H1 (cell line): ENCODE data around the gene ENO3. TPM values are rescaled to one million over a fixed set of nuclear protein-coding genes. Genes with fewer than 3 reads are reported as not detected.

ENCODE experiments used
- CTCF ChIA-PET: fragments of 300-600 bp; sonication (Branson Sonifier 250); formaldehyde crosslinking; loops from one replicate; lab custom pipeline; 2021; ENCODE audit not compliant: partially characterized antibody; lab: Charles Lee
- POLR2A ChIA-PET: fragments of 300-600 bp; sonication (Branson Sonifier 250); formaldehyde crosslinking; loops from one replicate; lab custom pipeline; 2021; ENCODE audit warnings: inconsistent platforms; ENCODE audit not compliant: partially characterized antibody; lab: Charles Lee
- DNase-seq, 2 experiments: peaks; one replicate each; pipeline versions ENCODE4 v3.0.0 to v3.0.0-alpha.2; 2010 to 2022; ENCODE audit warnings: low spot score in 2 of 2, low read depth in 1 of 2, mixed read lengths in 1 of 2
- FAIRE-seq: peaks from 2 replicates; lab custom pipeline; 2011; peaks lifted over from hg19 to GRCh38; lab: Jason Lieb, UNC
- H2AFZ ChIP-seq: 2 replicates; pipeline ENCODE4 v1.8.1; 2012; ENCODE audit warnings: low read length, inconsistent platforms
- H2AK5ac ChIP-seq: 2 replicates; pipeline ENCODE4 v1.6.1; 2013; ENCODE audit warnings: low read depth, low read length
- H2BK120ac ChIP-seq: replicated peaks from 2 replicates; pipeline ENCODE3; 2013; ENCODE audit warnings: low read depth, low read length, inconsistent platforms
- H2BK12ac ChIP-seq: 2 replicates; pipeline ENCODE4 v1.6.1; 2013; ENCODE audit warnings: low read depth, low read length
- H2BK15ac ChIP-seq: 2 replicates; pipeline ENCODE4 v1.6.1; 2013; ENCODE audit warnings: low read length
- H2BK20ac ChIP-seq: 2 replicates; pipeline ENCODE4 v1.6.1; 2013; ENCODE audit warnings: low read length
- H2BK5ac ChIP-seq: 2 replicates; pipeline ENCODE4 v1.6.1; 2013; ENCODE audit warnings: low read depth, low read length
- H3K14ac ChIP-seq: 2 replicates; pipeline ENCODE4 v1.6.1; 2013; ENCODE audit warnings: inconsistent platforms; ENCODE audit not compliant: insufficient read length
- H3K18ac ChIP-seq: 2 replicates; pipeline ENCODE4 v1.6.1; 2013; ENCODE audit warnings: low read length; ENCODE audit errors: extremely low read depth
- H3K23ac ChIP-seq: 2 replicates; pipeline ENCODE4 v1.6.1; 2013; ENCODE audit warnings: inconsistent platforms; ENCODE audit not compliant: insufficient read length
- H3K23me2 ChIP-seq: 2 replicates; pipeline ENCODE4 v1.6.1; 2013; ENCODE audit warnings: low read depth, low read length
- H3K27ac ChIP-seq: 2 replicates; pipeline ENCODE4 v1.6.1; 2011; ENCODE audit warnings: low read depth, low read length, inconsistent platforms
- H3K27me3 ChIP-seq, 4 experiments: replicated peaks in 1 of 4; 1 replicate in 1 of 4; 2 replicates in 3 of 4; pipeline versions ENCODE4 v1.6.1 to v1.8.1; 2011 to 2013; ENCODE audit warnings: low read length in 3 of 4, mild to moderate bottlenecking in 3 of 4, inconsistent platforms in 2 of 4, mixed read lengths in 2 of 4, moderate library complexity in 1 of 4; ENCODE audit not compliant: control insufficient read depth in 3 of 4, insufficient read depth in 3 of 4; ENCODE audit errors: extremely low read depth in 1 of 4
- H3K36me3 ChIP-seq, 4 experiments: 2 replicates each; pipeline versions ENCODE4 v1.6.1 to v1.8.1; 2011 to 2013; ENCODE audit warnings: mild to moderate bottlenecking in 4 of 4, low read length in 3 of 4, moderate library complexity in 2 of 4, control low read depth in 1 of 4, inconsistent platforms in 1 of 4; ENCODE audit not compliant: insufficient read depth in 4 of 4, control insufficient read depth in 2 of 4
- H3K4ac ChIP-seq: replicated peaks from 2 replicates; pipeline ENCODE3; 2013; ENCODE audit warnings: low read length, low read depth, mixed read lengths, inconsistent platforms; ENCODE audit not compliant: insufficient read length
- H3K4me1 ChIP-seq, 4 experiments: replicated peaks in 1 of 4; 1 replicate in 1 of 4; 2 replicates in 3 of 4; pipeline versions ENCODE4 v1.6.1 to v1.8.1; 2011 to 2013; ENCODE audit warnings: low read length in 3 of 4, inconsistent platforms in 2 of 4, mixed read lengths in 1 of 4; ENCODE audit not compliant: insufficient read depth in 4 of 4, control insufficient read depth in 3 of 4
- H3K4me2 ChIP-seq, 2 experiments: 2 replicates each; pipeline versions ENCODE4 v1.6.1 to v1.8.1; 2011 to 2013; ENCODE audit warnings: low read depth in 2 of 2, low read length in 2 of 2, control low read depth in 1 of 2, inconsistent platforms in 1 of 2, mild to moderate bottlenecking in 1 of 2; ENCODE audit not compliant: insufficient read depth in 1 of 2
- H3K4me3 ChIP-seq, 4 experiments: fragments of 200-600, 300-600 bp in 1 of 4; sonication (generic), shearing (Covaris generic), sonication (Bioruptor Twin) in 1 of 4; 2 replicates each; pipeline versions ENCODE4 v1.5.1 to v1.8.1; 2011 to 2016; ENCODE audit warnings: low read length in 4 of 4, low read depth in 3 of 4, control low read depth in 2 of 4, inconsistent platforms in 2 of 4, mild to moderate bottlenecking in 2 of 4, mixed read lengths in 1 of 4, moderate library complexity in 1 of 4; ENCODE audit not compliant: insufficient read depth in 2 of 4; ENCODE audit errors: extremely low read depth in 1 of 4
- H3K56ac ChIP-seq: replicated peaks from 2 replicates; pipeline ENCODE3; 2013; ENCODE audit warnings: low read depth, mild to moderate bottlenecking, mixed read lengths, low read length, inconsistent platforms; ENCODE audit not compliant: insufficient read length
- H3K79me1 ChIP-seq: 2 replicates; pipeline ENCODE4 v1.6.1; 2013; ENCODE audit warnings: low read depth, low read length, control low read depth
- H3K79me2 ChIP-seq, 2 experiments: 2 replicates each; pipeline versions ENCODE4 v1.6.1 to v1.8.1; 2012 to 2013; ENCODE audit warnings: low read length in 2 of 2, mild to moderate bottlenecking in 2 of 2, inconsistent platforms in 1 of 2; ENCODE audit not compliant: insufficient read depth in 2 of 2, control insufficient read depth in 1 of 2
- H3K9ac ChIP-seq, 4 experiments: replicated peaks in 1 of 4; 1 replicate in 1 of 4; 2 replicates in 3 of 4; pipeline versions ENCODE4 v1.6.1 to v1.8.1; 2011 to 2013; ENCODE audit warnings: low read depth in 3 of 4, low read length in 3 of 4, control low read depth in 2 of 4, mild to moderate bottlenecking in 2 of 4, moderate library complexity in 2 of 4, inconsistent platforms in 1 of 4; ENCODE audit errors: extremely low read depth in 1 of 4
- H3K9me3 ChIP-seq, 2 experiments: 2 replicates each; pipeline versions ENCODE4 v1.6.1 to v1.8.1; 2012 to 2013; ENCODE audit warnings: mild to moderate bottlenecking in 2 of 2, moderate library complexity in 2 of 2, control low read depth in 1 of 2, inconsistent platforms in 1 of 2, low read depth in 1 of 2, low read length in 1 of 2, mixed read lengths in 1 of 2; ENCODE audit not compliant: insufficient read depth in 2 of 2
- H4K20me1 ChIP-seq, 2 experiments: replicated peaks in 1 of 2; 2 replicates each; pipeline versions ENCODE3 to v1.8.1; 2011 to 2013; ENCODE audit warnings: inconsistent platforms in 2 of 2, low read length in 2 of 2, mild to moderate bottlenecking in 1 of 2; ENCODE audit not compliant: insufficient read depth in 2 of 2, control insufficient read depth in 1 of 2
- H4K5ac ChIP-seq: 2 replicates; pipeline ENCODE4 v1.6.1; 2013; ENCODE audit warnings: low read length, low read depth, mixed read lengths, inconsistent platforms; ENCODE audit not compliant: insufficient read length
- H4K8ac ChIP-seq: 2 replicates; pipeline ENCODE4 v1.8.0; 2013; ENCODE audit warnings: mild to moderate bottlenecking, moderate library complexity, low read length, inconsistent platforms; ENCODE audit not compliant: insufficient read depth; ENCODE audit errors: extremely low read depth
- H4K91ac ChIP-seq: replicated peaks from 2 replicates; pipeline ENCODE3; 2013; ENCODE audit warnings: low read length, mixed read lengths, inconsistent platforms; ENCODE audit not compliant: insufficient read length
- ATF2 ChIP-seq: IDR thresholded peaks from 2 replicates; pipeline ENCODE4 v1.6.1; 2012; ENCODE audit warnings: low read length, inconsistent platforms
- CBX8 ChIP-seq: fragments of 300-800, 300-1000 bp; sonication (generic); IDR thresholded peaks from 2 replicates; pipeline ENCODE4 v1.7.1; 2016; ENCODE audit warnings: low read depth, low read length, borderline replicate concordance
- GABPA ChIP-seq: IDR thresholded peaks from 2 replicates; pipeline ENCODE4 v1.6.1; 2011; ENCODE audit warnings: mild to moderate bottlenecking, low read length, moderate library complexity, borderline replicate concordance; ENCODE audit not compliant: insufficient read depth
- JUND ChIP-seq: IDR thresholded peaks from 2 replicates; pipeline ENCODE4 v1.6.1; 2011; ENCODE audit warnings: mild to moderate bottlenecking, improper control_type of control experiment, low read length
- KDM5A ChIP-seq: fragments of 200-600 bp; IDR thresholded peaks from 2 replicates; pipeline ENCODE4 v1.7.1; 2012; ENCODE audit warnings: mild to moderate bottlenecking, low read length, inconsistent platforms, mixed read lengths
- MAFK ChIP-seq: IDR thresholded peaks from 2 replicates; pipeline ENCODE4 v1.6.1; 2012; ENCODE audit warnings: low read depth, mild to moderate bottlenecking, improper control_type of control experiment, low read length
- PHF8 ChIP-seq: fragments of 200-600 bp; sonication (generic); conservative IDR thresholded peaks from 2 replicates; pipeline ENCODE4 v1.7.1; 2012; ENCODE audit warnings: low read depth, mild to moderate bottlenecking, inconsistent platforms, low read length, moderate library complexity
- RAD21 ChIP-seq, 2 experiments: IDR thresholded peaks in 1 of 2; conservative IDR thresholded peaks in 1 of 2; 2 replicates each; pipeline ENCODE4 v1.6.1; 2011; ENCODE audit warnings: low read depth in 2 of 2, low read length in 2 of 2, improper control_type of control experiment in 1 of 2, inconsistent platforms in 1 of 2, mild to moderate bottlenecking in 1 of 2, moderate library complexity in 1 of 2
- SIX5 ChIP-seq: IDR thresholded peaks from 2 replicates; pipeline ENCODE4 v1.6.1; 2011; ENCODE audit warnings: mild to moderate bottlenecking, low read depth, low read length
- SP1 ChIP-seq: IDR thresholded peaks from 2 replicates; pipeline ENCODE4 v1.6.1; 2011; ENCODE audit warnings: low read depth, low read length
- SUZ12 ChIP-seq: fragments of 200-600 bp; sonication (generic); IDR thresholded peaks from 2 replicates; pipeline ENCODE4 v1.6.1; 2012; ENCODE audit warnings: mild to moderate bottlenecking, inconsistent platforms, low read length, moderate library complexity, mixed read lengths
- ZNF274 ChIP-seq: IDR thresholded peaks from 2 replicates; pipeline ENCODE4 v1.7.0; 2012; ENCODE audit warnings: low read length, borderline replicate concordance; ENCODE audit errors: extremely low read depth
- WGBS, 2 experiments: shearing (Covaris generic) in 1 of 2; methylation state at CpG; one replicate each; pipeline versions ENCODE4 v1.1.6 to v1.1.7; 2013 to 2015; ENCODE audit warnings: low lambda C conversion rate in 2 of 2, mixed read lengths in 2 of 2, inconsistent platforms in 1 of 2, low coverage in 1 of 2, missing lambda C conversion rate in 1 of 2; ENCODE audit not compliant: insufficient replicate concordance in 2 of 2, insufficient coverage in 1 of 2, insufficient read length in 1 of 2; ENCODE audit errors: extremely low coverage in 1 of 2, missing lambda C conversion rate in 1 of 2; 5-methylcytosine and 5-hydroxymethylcytosine counted together
- polyA plus RNA-seq, 7 experiments: library from polyadenylated mRNA; depleted of rRNA in 3 of 7; stranded (reverse) in 5 of 7; unstranded in 2 of 7; fragments of >200 nt in 5 of 7; fragments of 200-250 nt in 2 of 7; gene quantifications; 1 replicate in 5 of 7; 2 replicates in 1 of 7; 4 replicates in 1 of 7; pipeline versions ENCODE4 v1.2.1 to v1.2.3, GENCODE V29; 2011 to 2013; ENCODE audit warnings: missing spikeins in 2 of 7, mixed read lengths in 2 of 7
- total RNA-seq: library from RNA; stranded (reverse); fragmentation: NEBNext Ultra II Directional; extraction: Animal tissue kit (Norgen Biotek cat#: 25700); gene quantifications from 2 replicates; pipeline ENCODE4 v1.2.1, GENCODE V29; 2021

ENO3 gene
- total and polyA plus RNA-seq, 2 of the 8 experiments (the other 6 are each of a cell fraction or from before 2014, with no cell fraction given), result 25.0 to 25.7 TPM

- no peak overlapping the region for H3K56ac ChIP-seq
- peaks cover 1 to 50% of the 10 kb centered on the region in 2 experiments for H3K79me2 ChIP-seq
- H4K20me1 ChIP-seq, result peaks cover 6 to 16% of the 10 kb centered on the region in 2 experiments
- no peak overlapping the region for H2BK120ac ChIP-seq
- H2AFZ ChIP-seq, result no peak overlapping the region
- H3K36me3 ChIP-seq, result peaks cover 21 to 48% (median 34%) of the 10 kb centered on the region in 4 experiments
- no peak overlapping the region for H3K27ac ChIP-seq
- peaks cover 9% of the 10 kb centered on the region for H3K79me1 ChIP-seq
- FAIRE-seq (no peak), DNase-seq (no peak)
- H2BK15ac ChIP-seq, result no peak overlapping the region
- H3K23ac ChIP-seq, result no peak overlapping the region
- 0 out of 2 replicates have a peak overlapping the region, but pooled peaks have one; percentile 97 for H2BK5ac ChIP-seq
- peak overlapping the region; percentile 93 to 96 for H3K4me2 ChIP-seq
- peak overlapping the region; percentile 28; the same call in 1 of the 2 replicates for H2AK5ac ChIP-seq
- no peak overlapping the region for H3K4ac ChIP-seq
- H3K23me2 ChIP-seq, result peaks cover 19% of the 10 kb centered on the region
- no peaks in the 10 kb centered on the region for H3K9me3 ChIP-seq
- H3K4me3 ChIP-seq, result peak overlapping the region; percentile 85 to 94 (median 90)
- POLR2A ChIA-PET, result interaction anchor here (1.7 to 27.4 kb wide), 4 partner anchors 8 to 46 kb away, joined by 4 to 987 read pairs (median 30); partner anchors contain the start of genes C17orf107, CAMTA2, CHRNE and ENO3
- H4K8ac ChIP-seq, result no peak overlapping the region
- H3K9ac ChIP-seq, result peak overlapping the region; percentile 82 to 99 (median 86)
- CTCF ChIA-PET, result interaction anchor here (5.9 kb wide), 1 partner anchor 32 kb away, joined by 26 read pairs; no protein-coding TSS in a partner anchor
- H2BK12ac ChIP-seq, result no peak overlapping the region
- H2BK20ac ChIP-seq, result no peak overlapping the region
- 75% methylated on average over 4 of the region's 4 CpGs; no CpG with 5 or more reads in 1 of the 2 experiments for WGBS, 2 experiments
- no peak overlapping the region for H3K14ac ChIP-seq
- no peak overlapping the region for H4K5ac ChIP-seq
- H3K27me3 ChIP-seq, result no peaks in the 10 kb centered on the region
- no peak overlapping the region for H3K18ac ChIP-seq
- no peak overlapping the region for H4K91ac ChIP-seq
- peaks cover 0 to 13% (median 8%) of the 10 kb centered on the region in 4 experiments; a peak in 5 of 7 replicates for H3K4me1 ChIP-seq
- no peak for TF ChIP-seq PHF8
- no peak for TF ChIP-seq MAFK
- no peak for TF ChIP-seq ZNF274
- no peak for TF ChIP-seq GABPA
- TF ChIP-seq ATF2, result no peak
- no peak for TF ChIP-seq CBX8
- TF ChIP-seq SUZ12, result no peak
- no peak for TF ChIP-seq KDM5A
- TF ChIP-seq SIX5, result no peak
- no peak for TF ChIP-seq SP1
- no peak for TF ChIP-seq RAD21 (IDR thresholded peaks at IDR 0.05 in 1 of 2, conservative IDR thresholded peaks at IDR 0.05 in 1 of 2; ENCODE audit: low read depth in 2 of 2, low read length in 2 of 2)
- TF ChIP-seq JUND, result no peak
Observed at GRCh38 chr17:4941319-4941610, 9.7 kb upstream of the ENO3 start.
